Keratinocyte (primary cell): ENCODE results near the gene IL1RAPL2. TPM values are rescaled to one million over a fixed set of nuclear protein-coding genes. Genes with fewer than 3 reads are reported as not detected.
A peak's percentile ranks its signal among the peaks of the same experiment; 100 is the strongest.

Experiments
- DNase-seq: peaks from one replicate; pipeline ENCODE4 v3.0.0-alpha.2; 2011; ENCODE audit warnings: low read depth, missing footprints, low spot score
- FAIRE-seq: peaks from 2 replicates; lab custom pipeline; 2011; peaks lifted over from hg19 to GRCh38; lab: Jason Lieb, UNC
- H2AFZ ChIP-seq: 2 replicates; pipeline ENCODE4 v1.6.0; 2012; ENCODE audit warnings: low read length, control low read depth, inconsistent platforms; ENCODE audit not compliant: control insufficient read depth
- H3K27ac ChIP-seq: 2 replicates; pipeline ENCODE4 v1.5.1; 2011; ENCODE audit warnings: low read length; ENCODE audit not compliant: control insufficient read depth, insufficient read depth
- H3K27me3 ChIP-seq: 3 replicates; pipeline ENCODE4 v1.6.0; 2011; ENCODE audit warnings: low read length; ENCODE audit not compliant: control insufficient read depth, insufficient read depth; ENCODE audit errors: extremely low read depth
- H3K36me3 ChIP-seq, 2 experiments: 2 replicates in 1 of 2; 3 replicates in 1 of 2; pipeline ENCODE4 v1.5.1; 2011; ENCODE audit warnings: low read length in 2 of 2, mild to moderate bottlenecking in 1 of 2; ENCODE audit not compliant: control insufficient read depth in 2 of 2, insufficient read depth in 2 of 2; ENCODE audit errors: extremely low read depth in 1 of 2
- H3K4me1 ChIP-seq: 3 replicates; pipeline ENCODE4 v1.5.1; 2011; ENCODE audit warnings: low read length; ENCODE audit not compliant: control insufficient read depth, insufficient read depth; ENCODE audit errors: extremely low read depth
- H3K4me2 ChIP-seq: 3 replicates; pipeline ENCODE4 v1.6.0; 2011; ENCODE audit warnings: low read depth, low read length; ENCODE audit not compliant: control insufficient read depth, insufficient read depth; ENCODE audit errors: extremely low read depth
- H3K4me3 ChIP-seq, 3 experiments: fragments of 200-600 bp in 1 of 3; sonication (generic) in 1 of 3; 2 replicates in 2 of 3; 3 replicates in 1 of 3; pipeline ENCODE4 v1.5.1; 2011 to 2016; ENCODE audit warnings: low read length in 3 of 3, mild to moderate bottlenecking in 3 of 3, control low read depth in 2 of 3, inconsistent platforms in 1 of 3, low read depth in 1 of 3, mixed read lengths in 1 of 3, mixed run types in 1 of 3, moderate library complexity in 1 of 3; ENCODE audit not compliant: control insufficient read depth in 2 of 3, insufficient read depth in 2 of 3; ENCODE audit errors: extremely low read depth in 1 of 3
- H3K79me2 ChIP-seq: 2 replicates; pipeline ENCODE4 v1.6.0; 2012; ENCODE audit warnings: low read length; ENCODE audit not compliant: control insufficient read depth, insufficient read depth
- H3K9ac ChIP-seq: 3 replicates; pipeline ENCODE4 v1.6.0; 2011; ENCODE audit warnings: low read length; ENCODE audit not compliant: control insufficient read depth, insufficient read depth; ENCODE audit errors: extremely low read depth
- H3K9me1 ChIP-seq: 3 replicates; pipeline ENCODE4 v1.6.0; 2011; ENCODE audit warnings: low read length; ENCODE audit not compliant: control insufficient read depth, insufficient read depth; ENCODE audit errors: extremely low read depth
- H3K9me3 ChIP-seq: 2 replicates; pipeline ENCODE4 v1.5.1; 2012; ENCODE audit warnings: low read depth, low read length; ENCODE audit not compliant: control insufficient read depth
- H4K20me1 ChIP-seq: 3 replicates; pipeline ENCODE4 v1.6.0; 2011; ENCODE audit warnings: low read length; ENCODE audit not compliant: control insufficient read depth, insufficient read depth; ENCODE audit errors: extremely low read depth
- EZH2 ChIP-seq: IDR thresholded peaks from one replicate; pipeline ENCODE4 v1.6.1; 2012; ENCODE audit warnings: inconsistent platforms, mild to moderate bottlenecking, low read length, moderate library complexity
- dilution Hi-C: fragments of 300-500 bp; cut with MboI; formaldehyde crosslinking; loops from one replicate; pipeline ENCODE4 v1.7.0; 2020; ENCODE audit warnings: low sequenced_read_pairs; ENCODE audit not compliant: extremely low pct_ligation_motif_present
- polyA plus RNA-seq, 5 experiments: library from polyadenylated mRNA; depleted of rRNA in 3 of 5; stranded (reverse) in 3 of 5; stranded (forward) in 1 of 5; unstranded in 1 of 5; fragments of >200 nt; gene quantifications; 1 replicate in 1 of 5; 2 replicates in 3 of 5; 3 replicates in 1 of 5; pipeline versions ENCODE4 v1.2.1 to v1.2.3, GENCODE V29; 2011 to 2012; ENCODE audit warnings: missing spikeins in 2 of 5, low read depth in 1 of 5, low replicate concordance in 1 of 5
- TF ChIP-seq, protein P1 (sequence below), 3 experiments: IDR thresholded peaks in 1 of 3; conservative IDR thresholded peaks in 1 of 3; optimal IDR thresholded peaks in 1 of 3; 2 replicates in 2 of 3; 3 replicates in 1 of 3; pipeline versions ENCODE3 to v1.5.1; 2011; ENCODE audit warnings: low read length in 3 of 3, mild to moderate bottlenecking in 3 of 3, moderate library complexity in 2 of 3, control low read depth in 1 of 3, inconsistent platforms in 1 of 3; ENCODE audit not compliant: insufficient read depth in 2 of 3; ENCODE audit errors: extremely low read depth in 1 of 3

Gene IL1RAPL2
- polyA plus RNA-seq, 1 donor (not counting 4 experiments of a cell fraction or from before 2014, with no cell fraction given): 0.24 TPM

DNA sequence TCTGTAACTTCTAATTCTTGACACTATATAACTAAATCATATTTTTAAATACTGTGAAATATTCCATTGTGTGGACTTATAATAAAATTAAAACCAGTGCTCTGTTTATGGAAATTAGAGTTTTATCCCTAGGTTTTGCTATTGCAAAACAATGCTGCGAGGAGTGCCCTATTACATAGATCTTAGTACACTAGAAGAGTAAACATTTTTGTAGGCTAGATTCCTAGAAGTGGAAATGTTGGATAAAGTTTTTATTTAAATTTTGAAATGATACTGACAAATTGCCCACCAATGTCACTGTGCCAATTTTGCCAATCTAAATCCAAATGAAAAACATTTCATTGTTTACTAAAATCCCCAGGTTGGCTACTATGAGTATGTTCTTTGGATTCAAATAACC lies 99.7 kb downstream of the IL1RAPL2 start:
- TF ChIP-seq EZH2: no peak
- TF ChIP-seq, protein P1, sequence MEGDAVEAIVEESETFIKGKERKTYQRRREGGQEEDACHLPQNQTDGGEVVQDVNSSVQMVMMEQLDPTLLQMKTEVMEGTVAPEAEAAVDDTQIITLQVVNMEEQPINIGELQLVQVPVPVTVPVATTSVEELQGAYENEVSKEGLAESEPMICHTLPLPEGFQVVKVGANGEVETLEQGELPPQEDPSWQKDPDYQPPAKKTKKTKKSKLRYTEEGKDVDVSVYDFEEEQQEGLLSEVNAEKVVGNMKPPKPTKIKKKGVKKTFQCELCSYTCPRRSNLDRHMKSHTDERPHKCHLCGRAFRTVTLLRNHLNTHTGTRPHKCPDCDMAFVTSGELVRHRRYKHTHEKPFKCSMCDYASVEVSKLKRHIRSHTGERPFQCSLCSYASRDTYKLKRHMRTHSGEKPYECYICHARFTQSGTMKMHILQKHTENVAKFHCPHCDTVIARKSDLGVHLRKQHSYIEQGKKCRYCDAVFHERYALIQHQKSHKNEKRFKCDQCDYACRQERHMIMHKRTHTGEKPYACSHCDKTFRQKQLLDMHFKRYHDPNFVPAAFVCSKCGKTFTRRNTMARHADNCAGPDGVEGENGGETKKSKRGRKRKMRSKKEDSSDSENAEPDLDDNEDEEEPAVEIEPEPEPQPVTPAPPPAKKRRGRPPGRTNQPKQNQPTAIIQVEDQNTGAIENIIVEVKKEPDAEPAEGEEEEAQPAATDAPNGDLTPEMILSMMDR (optimal IDR thresholded peaks at IDR 0.05 in 1 of 3, IDR thresholded peaks at IDR 0.05 in 1 of 3, conservative IDR thresholded peaks at IDR 0.05 in 1 of 3; ENCODE audit: extremely low read depth in 1 of 3, insufficient read depth in 2 of 3, low read length in 3 of 3): no peak
- no peak overlapping the region for H3K4me3 ChIP-seq
- no peak for FAIRE-seq
- no peaks in the 10 kb centered on the region for H3K79me2 ChIP-seq
- H3K27ac ChIP-seq: no peak overlapping the region
- no peaks in the 10 kb centered on the region for H3K4me1 ChIP-seq
- DNase-seq: no peak
- H3K9me1 ChIP-seq: no peaks in the 10 kb centered on the region
- no peaks in the 10 kb centered on the region for H3K36me3 ChIP-seq
- no peaks in the 10 kb centered on the region for H4K20me1 ChIP-seq
- peaks cover 8% of the 10 kb centered on the region for H3K27me3 ChIP-seq
- H3K9ac ChIP-seq: no peak overlapping the region
- no peaks in the 10 kb centered on the region for H3K9me3 ChIP-seq
- H3K4me2 ChIP-seq: no peak overlapping the region
- no peak overlapping the region for H2AFZ ChIP-seq
- dilution Hi-C loops: no loop called here

DNA sequence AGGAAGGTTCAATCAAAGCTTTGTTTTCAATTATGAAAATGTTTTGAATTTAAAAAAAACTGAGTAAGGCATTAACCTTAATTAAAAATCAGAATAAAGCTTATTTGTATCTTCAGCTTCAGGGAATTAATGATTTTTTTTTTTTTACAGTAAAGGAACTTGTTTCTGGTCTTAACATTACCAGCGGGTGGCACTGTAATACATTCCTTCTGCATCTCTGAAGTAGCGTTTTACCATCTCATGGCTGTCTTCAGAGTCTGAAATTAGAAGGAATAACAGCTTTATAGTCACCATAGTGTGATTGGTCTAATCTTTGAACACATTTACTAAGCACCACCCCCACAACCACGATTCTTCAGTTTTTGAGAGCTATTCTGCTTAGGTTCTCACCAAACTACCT lies 102.6 kb downstream of the IL1RAPL2 start:
- TF ChIP-seq, protein P1 (optimal IDR thresholded peaks at IDR 0.05 in 1 of 3, IDR thresholded peaks at IDR 0.05 in 1 of 3, conservative IDR thresholded peaks at IDR 0.05 in 1 of 3; ENCODE audit: extremely low read depth in 1 of 3, insufficient read depth in 2 of 3, low read length in 3 of 3): peak in 1 of 3 experiments; percentile 4
- TF ChIP-seq EZH2: no peak
- H3K4me3 ChIP-seq: no peak overlapping the region
- DNase-seq: no peak
- no peaks in the 10 kb centered on the region for H3K9me1 ChIP-seq
- no peak overlapping the region for H3K9ac ChIP-seq
- H4K20me1 ChIP-seq: no peaks in the 10 kb centered on the region
- peaks cover 8% of the 10 kb centered on the region for H3K27me3 ChIP-seq
- no peak overlapping the region for H2AFZ ChIP-seq
- no peak overlapping the region for H3K27ac ChIP-seq
- no peaks in the 10 kb centered on the region for H3K9me3 ChIP-seq
- dilution Hi-C loops: no loop called here
- FAIRE-seq: no peak
- no peak overlapping the region for H3K4me2 ChIP-seq
- H3K79me2 ChIP-seq: no peaks in the 10 kb centered on the region
- H3K36me3 ChIP-seq: no peaks in the 10 kb centered on the region
- H3K4me1 ChIP-seq: no peaks in the 10 kb centered on the region
